ENCODE measurements around the gene CSNK1G2. TPM values are rescaled to one million over a fixed set of nuclear protein-coding genes. Genes with fewer than 3 reads are reported as not detected.

Gene CSNK1G2
- total and polyA plus RNA-seq, 2 of the 13 experiments (the other 11 are each of a cell fraction or from before 2014, with no cell fraction given): 53.8 to 72.5 TPM

- in situ Hi-C loops (cut with HindIII; ENCODE audit: extremely low pct_ligation_motif_present, low pct_unique_long_range_greater_than_20kb): no loop called here
- no TSS peak for BruUV-seq (replicated peaks)
Observed at GRCh38 chr19:1918975-1919374, 22.0 kb upstream of the CSNK1G2 start.

More at GRCh38 chr19:1918975-1919374, 22.0 kb upstream of the CSNK1G2 start:
- peaks cover 22 to 45% of the 10 kb centered on the region in 2 experiments; a peak in 4 of 5 replicates for H3K36me3 ChIP-seq (replicated peaks in 1 of 2; ENCODE audit: control insufficient read depth in 1 of 2, insufficient read depth in 2 of 2, low read length in 2 of 2)
- TF ChIP-seq IKZF1 (IDR thresholded peaks at IDR 0.05): no peak
- no peak for TF ChIP-seq FIP1L1 (IDR thresholded peaks at IDR 0.05; ENCODE audit: borderline replicate concordance, insufficient read depth, low read depth, low read length)
- TF ChIP-seq RBFOX2 (IDR thresholded peaks at IDR 0.05; ENCODE audit: low read depth, low read length): no peak
- TF ChIP-seq JUN (CRISPR knock-in tag; IDR thresholded peaks at IDR 0.05): no peak
- TF ChIP-seq ZSCAN9 (CRISPR knock-in tag; IDR thresholded peaks at IDR 0.05; ENCODE audit: borderline replicate concordance): no peak
- TF ChIP-seq KDM1A (CRISPR knock-in tag; IDR thresholded peaks at IDR 0.05): no peak
- no peak for TF ChIP-seq NFE2L1 (CRISPR knock-in tag; IDR thresholded peaks at IDR 0.05; ENCODE audit: borderline replicate concordance)
- TF ChIP-seq, protein P1, sequence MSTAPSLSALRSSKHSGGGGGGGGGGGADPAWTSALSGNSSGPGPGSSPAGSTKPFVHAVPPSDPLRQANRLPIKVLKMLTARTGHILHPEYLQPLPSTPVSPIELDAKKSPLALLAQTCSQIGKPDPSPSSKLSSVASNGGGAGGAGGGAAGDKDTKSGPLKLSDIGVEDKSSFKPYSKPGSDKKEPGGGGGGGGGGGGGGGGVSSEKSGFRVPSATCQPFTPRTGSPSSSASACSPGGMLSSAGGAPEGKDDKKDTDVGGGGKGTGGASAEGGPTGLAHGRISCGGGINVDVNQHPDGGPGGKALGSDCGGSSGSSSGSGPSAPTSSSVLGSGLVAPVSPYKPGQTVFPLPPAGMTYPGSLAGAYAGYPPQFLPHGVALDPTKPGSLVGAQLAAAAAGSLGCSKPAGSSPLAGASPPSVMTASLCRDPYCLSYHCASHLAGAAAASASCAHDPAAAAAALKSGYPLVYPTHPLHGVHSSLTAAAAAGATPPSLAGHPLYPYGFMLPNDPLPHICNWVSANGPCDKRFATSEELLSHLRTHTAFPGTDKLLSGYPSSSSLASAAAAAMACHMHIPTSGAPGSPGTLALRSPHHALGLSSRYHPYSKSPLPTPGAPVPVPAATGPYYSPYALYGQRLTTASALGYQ (CRISPR knock-in tag; IDR thresholded peaks at IDR 0.05): no peak
- no peak for TF ChIP-seq NR2C2 (CRISPR knock-in tag; IDR thresholded peaks at IDR 0.05; ENCODE audit: borderline replicate concordance)
- TF ChIP-seq SOX13 (IDR thresholded peaks at IDR 0.05): no peak
- no peak for TF ChIP-seq SOX13 (CRISPR knock-in tag; conservative IDR thresholded peaks at IDR 0.05 in 1 of 2, IDR thresholded peaks at IDR 0.05 in 1 of 2)
- no peak for TF ChIP-seq SP1 (IDR thresholded peaks at IDR 0.05)
- TF ChIP-seq SP1 (CRISPR knock-in tag; IDR thresholded peaks at IDR 0.05): no peak
- TF ChIP-seq ZNF768 (CRISPR knock-in tag; IDR thresholded peaks at IDR 0.05): no peak
- no peak for TF ChIP-seq ZNF234 (CRISPR knock-in tag; conservative IDR thresholded peaks at IDR 0.05)
- no peak for TF ChIP-seq ZNF30 (CRISPR knock-in tag; IDR thresholded peaks at IDR 0.05)
- no peak for TF ChIP-seq TIGD3 (CRISPR knock-in tag; IDR thresholded peaks at IDR 0.05; ENCODE audit: borderline replicate concordance)
- TF ChIP-seq ZNF616 (CRISPR knock-in tag; IDR thresholded peaks at IDR 0.05; ENCODE audit: low read depth): no peak
- TF ChIP-seq ZNF839 (CRISPR knock-in tag; IDR thresholded peaks at IDR 0.05; ENCODE audit: borderline replicate concordance): no peak
- TF ChIP-seq HOXA5 (CRISPR knock-in tag; IDR thresholded peaks at IDR 0.05): no peak
- TF ChIP-seq, protein P2, sequence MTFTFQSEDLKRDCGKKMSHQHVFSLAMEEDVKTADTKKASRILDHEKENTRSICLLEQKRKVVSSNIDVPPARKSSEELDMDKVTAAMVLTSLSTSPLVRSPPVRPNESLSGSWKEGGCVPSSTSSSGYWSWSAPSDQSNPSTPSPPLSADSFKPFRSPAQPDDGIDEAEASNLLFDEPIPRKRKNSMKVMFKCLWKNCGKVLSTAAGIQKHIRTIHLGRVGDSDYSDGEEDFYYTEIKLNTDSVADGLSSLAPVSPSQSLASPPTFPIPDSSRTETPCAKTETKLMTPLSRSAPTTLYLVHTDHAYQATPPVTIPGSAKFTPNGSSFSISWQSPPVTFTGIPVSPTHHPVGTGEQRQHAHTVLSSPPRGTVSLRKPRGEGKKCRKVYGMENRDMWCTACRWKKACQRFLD (CRISPR knock-in tag; IDR thresholded peaks at IDR 0.05; ENCODE audit: borderline replicate concordance): no peak
- TF ChIP-seq KLF12 (CRISPR knock-in tag; IDR thresholded peaks at IDR 0.05; ENCODE audit: borderline replicate concordance): no peak
- POLR2A ChIA-PET: no interaction called here
- no peak overlapping the region for H3K4me2 ChIP-seq (ENCODE audit: low read depth, low read length)
- H3K9me3 ChIP-seq (ENCODE audit: low read length): no peaks in the 10 kb centered on the region
- FAIRE-seq (no peak), DNase-seq (ENCODE audit: low spot score) (no peak), ATAC-seq (no peak)
- no peak overlapping the region for H3K27ac ChIP-seq (ENCODE audit: extremely low read length, insufficient read depth, low read length)
- 96% methylated on average over 8 of the region's 28 CpGs for WGBS (ENCODE audit: low lambda C conversion rate)
- no peak overlapping the region for H2AFZ ChIP-seq (ENCODE audit: low read length)
- CTCF ChIA-PET (ENCODE audit: low intra/inter-chr PET ratio, low total read pairs): no interaction called here
- no peak overlapping the region for H3K9ac ChIP-seq (ENCODE audit: insufficient read depth, low read depth, low read length)
- peaks cover 3% of the 10 kb centered on the region for H3K79me2 ChIP-seq (ENCODE audit: insufficient read depth, low read length)
- no peaks in the 10 kb centered on the region for H4K20me1 ChIP-seq (ENCODE audit: insufficient read depth, low read length)
- H3K27me3 ChIP-seq (ENCODE audit: control insufficient read depth in 1 of 2, insufficient read depth in 2 of 2, low read length in 2 of 2): no peaks in the 10 kb centered on the region; a peak in 1 of 5 replicates
- no peaks in the 10 kb centered on the region for H3K4me1 ChIP-seq (ENCODE audit: insufficient read depth, low read length)
- no peak overlapping the region for H3K4me3 ChIP-seq (replicated peaks in 1 of 3; ENCODE audit: insufficient read depth in 1 of 3, low read depth in 2 of 3, low read length in 3 of 3)
- intact Hi-C loops (cut with micrococcal nuclease; ENCODE audit: unreplicated experiment): no loop called here
